Activated CD4-positive, alpha-beta T cell treated with anti-CD3 and anti-CD28 coated beads, Interleukin-2, amount 10 ng/mL, durations not matched to agents 7 days and 5 days (primary cell): ENCODE results near the gene ATP5IF1. TPM values are rescaled to one million over a fixed set of nuclear protein-coding genes. Genes with fewer than 3 reads are reported as not detected.

Experiments
- CTCF ChIA-PET: fragments of 350-600 bp; sonication (Branson Sonifier 250); formaldehyde crosslinking; loops from one replicate; lab custom pipeline; 2021; ENCODE audit warnings: antibody characterized with exemption; lab: Charles Lee
- POLR2A ChIA-PET: fragments of 350-600 bp; sonication (Branson Sonifier 250); formaldehyde crosslinking; loops from one replicate; lab custom pipeline; 2021; ENCODE audit warnings: antibody characterized with exemption; lab: Charles Lee
- DNase-seq: peaks from one replicate; pipeline ENCODE4 v3.0.0-alpha.2; 2020
- H3K27ac Mint-ChIP-seq: one replicate; pipeline ENCODE4 v1.8.0; 2021; ENCODE audit warnings: mild to moderate bottlenecking, moderate library complexity, mixed read lengths
- H3K27me3 Mint-ChIP-seq: one replicate; pipeline ENCODE4 v1.8.0; 2021; ENCODE audit warnings: mixed read lengths
- H3K36me3 Mint-ChIP-seq: one replicate; pipeline ENCODE4 v1.8.0; 2021; ENCODE audit warnings: low read depth, mixed read lengths
- H3K4me1 Mint-ChIP-seq: one replicate; pipeline ENCODE4 v1.8.0; 2021; ENCODE audit warnings: mixed read lengths
- H3K4me3 Mint-ChIP-seq: one replicate; pipeline ENCODE4 v1.8.0; 2021; ENCODE audit warnings: mild to moderate bottlenecking, moderate library complexity, mixed read lengths
- H3K9me3 Mint-ChIP-seq: one replicate; pipeline ENCODE4 v1.8.0; 2021; ENCODE audit warnings: mixed read lengths
- total RNA-seq, 2 experiments: library from RNA; stranded (reverse); gene quantifications; one replicate each; pipeline ENCODE4 v1.2.3, GENCODE V29; 2021

The ATP5IF1 gene
- total RNA-seq: 100 to 1,000 TPM; 172 to 189 TPM

DNA sequence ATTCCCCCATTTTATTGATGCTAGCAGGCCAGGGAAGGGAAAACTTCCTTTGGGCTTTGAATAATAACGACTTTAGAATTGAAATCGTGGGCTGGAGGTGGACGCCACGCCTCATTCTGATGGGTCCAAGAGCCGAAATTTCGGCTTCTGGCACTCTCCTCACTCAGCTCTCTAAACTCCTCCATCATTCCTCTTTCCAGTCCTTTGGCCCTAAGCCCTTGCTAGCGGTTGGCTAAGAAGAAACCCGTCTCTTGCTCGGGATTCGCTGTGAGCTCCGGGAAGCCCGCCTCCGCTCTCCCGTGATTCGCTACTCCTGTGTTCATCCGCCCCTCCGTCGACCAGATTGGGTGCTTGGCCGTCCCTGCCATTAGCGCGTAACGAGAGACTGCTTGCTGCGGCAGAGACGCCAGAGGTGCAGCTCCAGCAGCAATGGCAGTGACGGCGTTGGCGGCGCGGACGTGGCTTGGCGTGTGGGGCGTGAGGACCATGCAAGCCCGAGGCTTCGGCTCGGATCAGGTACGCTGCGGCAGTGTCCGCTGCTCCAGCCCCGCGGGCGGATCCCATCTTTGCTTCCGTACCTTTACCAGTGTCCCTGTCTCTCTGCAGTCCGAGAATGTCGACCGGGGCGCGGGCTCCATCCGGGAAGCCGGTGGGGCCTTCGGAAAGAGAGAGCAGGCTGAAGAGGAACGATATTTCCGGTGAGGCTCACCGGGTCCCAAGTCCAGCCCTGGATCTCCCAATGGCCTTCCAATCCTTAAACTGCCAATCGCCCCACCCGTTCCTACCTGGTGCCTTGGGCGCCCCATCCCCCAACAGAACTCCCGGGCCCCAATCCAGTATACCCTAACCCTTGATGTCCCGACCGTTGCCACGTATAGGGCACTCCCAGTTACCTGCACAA is at the start of gene ATP5IF1:
Gene ATP5IF1 (plus strand): TSS at position 370 of the 901 bp plus-strand sequence. CDS start 60 bp downstream, at position 430.
- H3K4me1 Mint-ChIP-seq: peaks cover 17% of the 10 kb centered on the region
- no peaks in the 10 kb centered on the region for H3K9me3 Mint-ChIP-seq
- CTCF ChIA-PET: interaction anchor here (1.0 to 5.9 kb wide), 5 partner anchors 9 to 641 kb away, joined by 3 to 35 read pairs (median 11); no protein-coding TSS in a partner anchor
- H3K27me3 Mint-ChIP-seq: no peaks in the 10 kb centered on the region
- peak within 1 kb of the TSS; percentile 5 for H3K27ac Mint-ChIP-seq
- POLR2A ChIA-PET: interaction anchor here (0.5 to 1.0 kb wide), 3 partner anchors 10 to 564 kb away, joined by 3 to 5 read pairs (median 3); partner anchors contain the start of gene IFI6
- H3K36me3 Mint-ChIP-seq: peaks cover 9% of the 10 kb centered on the region
- no peak within 1 kb of the TSS for H3K4me3 Mint-ChIP-seq
- peak; percentile 96 for DNase-seq

DNA sequence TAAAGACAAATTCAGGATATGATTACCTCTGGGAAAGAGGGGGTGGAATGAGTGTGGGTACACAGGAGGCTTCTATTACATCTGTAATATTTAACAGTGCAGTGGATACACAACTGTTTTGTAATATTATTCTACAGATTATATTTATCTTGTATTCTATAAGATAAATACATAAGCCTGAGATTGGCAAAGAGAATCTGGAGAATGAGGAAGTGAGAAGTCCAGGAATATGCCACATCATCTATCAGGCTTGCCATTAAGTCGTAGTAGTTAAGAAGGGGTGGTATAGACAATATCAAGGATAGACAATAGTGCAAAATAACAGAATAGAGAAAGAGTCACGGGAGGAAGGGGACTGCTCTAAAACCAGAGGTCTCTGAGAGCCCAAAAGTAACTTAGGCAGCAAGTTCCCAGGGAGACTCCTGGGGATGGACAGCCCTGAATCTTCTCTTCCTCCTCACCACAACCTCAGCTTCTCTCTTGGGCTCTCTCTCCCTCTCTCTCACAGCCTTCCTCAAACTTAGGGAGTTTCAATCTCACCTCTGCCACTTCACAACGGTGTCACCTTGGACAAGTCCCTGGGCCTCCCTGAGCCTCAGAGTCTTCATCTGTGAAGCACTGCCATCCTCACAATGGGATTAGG is 45.5 kb upstream of the ATP5IF1 start:
- peaks cover 20% of the 10 kb centered on the region for H3K27me3 Mint-ChIP-seq
- H3K36me3 Mint-ChIP-seq: peaks cover 4% of the 10 kb centered on the region

DNA sequence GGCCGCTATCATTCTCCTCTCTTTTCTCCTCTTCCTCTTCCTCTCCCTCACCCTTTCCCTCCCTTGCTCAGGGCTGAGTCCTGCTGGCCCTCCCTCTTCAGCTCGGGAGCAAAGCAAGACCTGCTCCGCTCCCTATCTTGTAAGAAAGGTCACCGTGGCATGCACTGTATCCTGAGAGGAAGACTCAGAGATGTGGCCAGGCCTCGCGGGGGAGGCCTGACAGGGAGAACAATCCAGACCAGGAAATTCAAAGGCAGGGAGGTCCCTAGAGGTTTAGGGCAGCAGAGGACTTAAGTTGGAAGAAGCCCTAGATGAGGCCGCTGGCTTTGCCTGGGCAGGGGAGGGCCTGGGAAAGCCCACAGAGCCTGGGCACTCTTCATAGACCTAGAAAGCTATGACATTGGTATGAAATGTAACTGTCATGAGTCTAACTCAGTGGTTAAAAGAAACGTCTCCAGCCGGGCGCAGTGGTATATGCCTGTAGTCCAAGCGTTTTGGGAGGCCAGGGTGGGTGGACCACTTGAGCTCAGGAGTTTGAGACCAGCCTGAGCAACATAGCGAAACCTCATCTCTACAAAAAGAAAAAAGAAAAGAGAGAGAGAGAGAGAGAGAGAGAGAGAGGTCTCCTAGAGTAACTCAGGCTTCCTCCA is 44.8 kb upstream of the ATP5IF1 start:
- CTCF ChIA-PET: no interaction called here
- no peak overlapping the region for H3K27ac Mint-ChIP-seq
- no peak overlapping the region for H3K4me3 Mint-ChIP-seq
- peaks cover 15% of the 10 kb centered on the region for H3K27me3 Mint-ChIP-seq
- peaks cover 4% of the 10 kb centered on the region for H3K36me3 Mint-ChIP-seq
- no peaks in the 10 kb centered on the region for H3K4me1 Mint-ChIP-seq
- H3K9me3 Mint-ChIP-seq: no peaks in the 10 kb centered on the region
- no peak for DNase-seq
- POLR2A ChIA-PET: no interaction called here

More for the DNA sequence above, 45.5 kb upstream of the ATP5IF1 start:
- POLR2A ChIA-PET: no interaction called here
- Mint-ChIP-seq H3K4me1 (no peaks in the 10 kb centered on the region), H3K9me3 (no peaks in the 10 kb centered on the region), H3K27ac (no peak overlapping the region), H3K4me3 (no peak overlapping the region)
- no peak for DNase-seq
- CTCF ChIA-PET: no interaction called here

GRCh38 chr1:28193701-28194161 is 42.2 kb upstream of the ATP5IF1 start:
- Mint-ChIP-seq H3K27me3 (peaks cover 10% of the 10 kb centered on the region), H3K36me3 (peaks cover 25% of the 10 kb centered on the region), H3K27ac (no peak overlapping the region), H3K4me1 (peaks cover 20% of the 10 kb centered on the region), H3K4me3 (no peak overlapping the region), H3K9me3 (peaks cover 2% of the 10 kb centered on the region)
- DNase-seq: no peak
- POLR2A ChIA-PET: no interaction called here
- CTCF ChIA-PET: no interaction called here

GRCh38 chr1:28194326-28195035 is 41.4 kb upstream of the ATP5IF1 start:
- no peak overlapping the region for H3K4me3 Mint-ChIP-seq
- DNase-seq: no peak
- ChIA-PET POLR2A (interaction anchor here (0.6 kb wide), 1 partner anchor 44 kb away, joined by 3 read pairs; no protein-coding TSS in a partner anchor), CTCF (no interaction called here)
- H3K36me3 Mint-ChIP-seq: peaks cover 33% of the 10 kb centered on the region
- H3K27ac Mint-ChIP-seq: no peak overlapping the region
- peaks cover 27% of the 10 kb centered on the region for H3K4me1 Mint-ChIP-seq
- peaks cover 10% of the 10 kb centered on the region for H3K27me3 Mint-ChIP-seq
- peaks cover 5% of the 10 kb centered on the region for H3K9me3 Mint-ChIP-seq

GRCh38 chr1:28195780-28196179 is 40.1 kb upstream of the ATP5IF1 start:
- peaks cover 5% of the 10 kb centered on the region for H3K9me3 Mint-ChIP-seq
- POLR2A ChIA-PET: no interaction called here

DNA sequence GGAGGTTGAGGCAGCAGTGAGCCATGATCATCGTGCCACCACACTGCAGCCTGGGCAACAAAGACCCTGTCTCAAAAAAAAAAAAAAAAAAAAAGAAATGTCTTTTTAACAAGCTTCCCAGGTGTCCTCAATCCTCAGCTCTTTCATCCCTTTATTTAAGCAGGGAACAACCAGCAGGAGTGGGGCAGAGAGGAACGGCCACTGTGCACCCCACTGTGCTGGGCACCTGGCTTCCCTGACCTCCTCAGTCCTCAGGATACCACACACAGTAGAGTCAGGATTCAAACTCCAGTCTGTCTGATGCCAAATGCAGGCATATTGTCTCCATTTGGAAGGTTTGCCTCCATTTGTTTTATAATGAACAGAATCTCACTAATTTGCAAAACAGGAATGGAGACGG is 39.6 kb upstream of the ATP5IF1 start:
- DNase-seq: no peak
- H3K27me3 Mint-ChIP-seq: peaks cover under 1% of the 10 kb centered on the region
- CTCF ChIA-PET: interaction anchor here (0.6 to 1.9 kb wide), 8 partner anchors 8 to 1564 kb away, joined by 3 to 6 read pairs (median 4); no protein-coding TSS in a partner anchor
- H3K4me1 Mint-ChIP-seq: peaks cover 45% of the 10 kb centered on the region
- H3K36me3 Mint-ChIP-seq: peaks cover 49% of the 10 kb centered on the region
- H3K27ac Mint-ChIP-seq: no peak overlapping the region
- POLR2A ChIA-PET: no interaction called here
- H3K9me3 Mint-ChIP-seq: peaks cover 5% of the 10 kb centered on the region
- no peak overlapping the region for H3K4me3 Mint-ChIP-seq

More at GRCh38 chr1:28195780-28196179, 40.1 kb upstream of the ATP5IF1 start:
- peaks cover 39% of the 10 kb centered on the region for H3K4me1 Mint-ChIP-seq
- peaks cover 6% of the 10 kb centered on the region for H3K27me3 Mint-ChIP-seq
- no peak overlapping the region for H3K4me3 Mint-ChIP-seq
- no peak overlapping the region for H3K27ac Mint-ChIP-seq
- DNase-seq: no peak
- CTCF ChIA-PET: interaction anchor here (0.6 to 1.7 kb wide), 4 partner anchors 8 to 264 kb away, joined by 3 to 6 read pairs (median 4); no protein-coding TSS in a partner anchor
- peaks cover 43% of the 10 kb centered on the region for H3K36me3 Mint-ChIP-seq

- Mint-ChIP-seq H3K27me3 (no peaks in the 10 kb centered on the region), H3K4me1 (peaks cover 45% of the 10 kb centered on the region), H3K36me3 (peaks cover 59% of the 10 kb centered on the region), H3K4me3 (no peak overlapping the region), H3K9me3 (peaks cover 5% of the 10 kb centered on the region), H3K27ac (no peak overlapping the region)
- no peak for DNase-seq
- ChIA-PET CTCF (interaction anchor here (1.4 to 1.9 kb wide), 3 partner anchors 9 to 218 kb away, joined by 4 read pairs; no protein-coding TSS in a partner anchor), POLR2A (no interaction called here)
Observed at GRCh38 chr1:28197682-28198415, 38.1 kb upstream of the ATP5IF1 start.

DNA sequence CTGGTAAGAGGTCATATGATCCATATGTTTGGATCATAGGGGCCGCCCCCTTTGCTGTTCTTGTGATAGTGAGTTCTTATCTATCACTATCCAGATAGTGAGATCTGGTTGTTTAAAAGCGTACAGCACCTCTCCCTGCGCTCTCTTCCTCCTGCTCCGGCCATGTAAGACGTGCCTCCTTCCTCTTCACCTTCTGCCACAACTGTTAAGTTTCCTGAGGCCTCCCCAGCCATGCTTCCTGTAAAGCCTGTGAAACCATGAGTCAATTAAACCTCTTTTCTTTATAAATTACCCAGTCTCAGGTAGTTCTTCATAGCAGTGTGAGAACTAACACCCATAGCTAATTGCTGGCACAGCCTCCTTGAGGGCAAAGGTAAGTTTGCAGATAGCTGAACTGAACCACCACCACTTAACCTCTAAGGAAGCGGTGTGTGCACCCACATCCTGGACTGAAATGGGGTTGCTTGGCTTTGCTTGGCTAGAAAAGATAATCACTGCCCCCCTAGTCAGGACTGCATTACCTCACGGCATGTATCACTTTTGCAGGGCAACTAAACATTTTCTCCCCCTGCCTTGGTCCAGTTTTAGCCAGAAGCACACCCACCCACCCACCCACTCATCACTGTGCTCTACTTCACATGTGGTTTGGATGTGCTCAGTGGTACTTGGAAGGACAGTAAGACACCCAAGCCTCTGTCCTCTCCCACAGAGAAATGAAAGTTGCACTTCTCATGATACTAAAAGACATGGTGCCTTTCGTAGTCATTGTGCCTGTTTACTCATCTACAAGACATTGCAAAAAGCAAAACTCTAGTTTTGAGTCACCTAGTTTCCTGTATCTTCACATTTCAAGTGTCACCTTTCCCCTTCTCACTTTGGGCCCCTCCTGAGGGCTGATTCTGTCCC is 36.3 kb upstream of the ATP5IF1 start:
- DNase-seq: peak; percentile 85
- H3K4me1 Mint-ChIP-seq: peaks cover 48% of the 10 kb centered on the region
- peak overlapping the region; percentile 86 for H3K27ac Mint-ChIP-seq
- peaks cover 5% of the 10 kb centered on the region for H3K9me3 Mint-ChIP-seq
- no peaks in the 10 kb centered on the region for H3K27me3 Mint-ChIP-seq
- POLR2A ChIA-PET: no interaction called here
- CTCF ChIA-PET: interaction anchor here (0.7 to 1.4 kb wide), 2 partner anchors 10 to 97 kb away, joined by 3 to 5 read pairs; no protein-coding TSS in a partner anchor
- peak overlapping the region; percentile 63 for H3K4me3 Mint-ChIP-seq
- H3K36me3 Mint-ChIP-seq: peaks cover 71% of the 10 kb centered on the region

DNA sequence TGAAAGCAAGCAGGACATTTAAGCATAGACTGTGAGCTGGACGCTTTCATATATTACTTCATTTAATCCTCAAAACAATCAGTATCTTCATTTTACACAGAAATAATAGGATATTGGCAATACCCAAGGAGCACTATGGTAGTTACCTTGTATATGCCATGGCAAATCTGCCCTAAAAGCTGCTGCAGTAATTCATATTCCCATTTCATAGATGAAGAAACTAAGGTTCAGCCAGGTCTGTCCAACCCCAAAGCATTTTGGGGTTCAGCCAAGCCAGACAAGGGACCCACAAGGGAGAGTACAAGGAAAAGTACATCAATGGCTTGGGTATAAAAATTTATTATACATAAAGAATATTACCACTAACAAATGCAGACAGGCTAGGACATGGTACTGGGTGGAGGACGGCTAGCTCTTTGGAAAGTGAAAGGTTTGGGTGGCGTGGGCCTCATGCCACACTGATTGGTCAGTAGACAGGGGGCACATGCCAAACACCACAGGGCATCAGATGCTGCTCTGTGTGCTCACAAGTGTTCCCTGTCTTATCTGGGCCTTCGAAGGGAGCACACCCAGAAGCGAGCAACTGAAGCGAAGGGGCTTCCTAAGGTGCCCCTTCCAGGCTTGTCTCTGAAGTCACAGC is 35.6 kb upstream of the ATP5IF1 start:
- ChIA-PET CTCF (interaction anchor here (0.6 to 1.4 kb wide), 2 partner anchors 9 to 172 kb away, joined by 3 to 5 read pairs; no protein-coding TSS in a partner anchor), POLR2A (no interaction called here)
- Mint-ChIP-seq H3K27me3 (no peaks in the 10 kb centered on the region), H3K4me3 (peak overlapping the region; percentile 53), H3K4me1 (peaks cover 48% of the 10 kb centered on the region), H3K36me3 (peaks cover 77% of the 10 kb centered on the region), H3K9me3 (peaks cover 5% of the 10 kb centered on the region), H3K27ac (peak overlapping the region; percentile 86)
- DNase-seq: no peak
